Activated T-helper 1 cell treated with anti-CD3 and anti-CD28 coated beads, Interleukin-12 subunit alpha, Interleukin-12 subunit beta, Interleukin-2, Interleukin-4 antibody, amounts not matched to agents 30 ng/mL and 10 ng/mL and 1 ng/mL, durations not matched to agents 14 hours and 24 hours and 36 hours (primary cell): ENCODE results near the gene OR2F2. TPM values are rescaled to one million over a fixed set of nuclear protein-coding genes. Genes with fewer than 3 reads are reported as not detected.

Experiments used
- DNase-seq: peaks from one replicate; pipeline ENCODE4 v3.0.0; 2021; ENCODE audit warnings: low spot score
- H3K27ac Mint-ChIP-seq: one replicate; pipeline ENCODE4 v1.8.0; 2021; ENCODE audit warnings: mild to moderate bottlenecking, mixed read lengths
- H3K27me3 Mint-ChIP-seq: one replicate; pipeline ENCODE4 v1.8.0; 2022; ENCODE audit warnings: mild to moderate bottlenecking, moderate library complexity, mixed read lengths; ENCODE audit not compliant: insufficient read depth
- H3K36me3 Mint-ChIP-seq: one replicate; pipeline ENCODE4 v1.8.0; 2021; ENCODE audit warnings: low read depth, mixed read lengths
- H3K4me1 Mint-ChIP-seq: one replicate; pipeline ENCODE4 v1.8.0; 2021; ENCODE audit warnings: low read depth, mixed read lengths
- H3K4me3 Mint-ChIP-seq: one replicate; pipeline ENCODE4 v1.8.0; 2021; ENCODE audit warnings: mild to moderate bottlenecking, moderate library complexity, mixed read lengths
- H3K9me3 Mint-ChIP-seq: one replicate; pipeline ENCODE4 v1.8.0; 2021; ENCODE audit warnings: mixed read lengths
- intact Hi-C: fragments of 100-400 bp; cut with micrococcal nuclease; formaldehyde crosslinking; loops from one replicate; pipeline ENCODE4 v1.15.1; 2024
- total RNA-seq: library from RNA; stranded (reverse); gene quantifications from 2 replicates; pipeline ENCODE4 v1.2.3, GENCODE V29; 2022

Gene OR2F2
- total RNA-seq, 1 donor from 2014 or later: not detected

DNA sequence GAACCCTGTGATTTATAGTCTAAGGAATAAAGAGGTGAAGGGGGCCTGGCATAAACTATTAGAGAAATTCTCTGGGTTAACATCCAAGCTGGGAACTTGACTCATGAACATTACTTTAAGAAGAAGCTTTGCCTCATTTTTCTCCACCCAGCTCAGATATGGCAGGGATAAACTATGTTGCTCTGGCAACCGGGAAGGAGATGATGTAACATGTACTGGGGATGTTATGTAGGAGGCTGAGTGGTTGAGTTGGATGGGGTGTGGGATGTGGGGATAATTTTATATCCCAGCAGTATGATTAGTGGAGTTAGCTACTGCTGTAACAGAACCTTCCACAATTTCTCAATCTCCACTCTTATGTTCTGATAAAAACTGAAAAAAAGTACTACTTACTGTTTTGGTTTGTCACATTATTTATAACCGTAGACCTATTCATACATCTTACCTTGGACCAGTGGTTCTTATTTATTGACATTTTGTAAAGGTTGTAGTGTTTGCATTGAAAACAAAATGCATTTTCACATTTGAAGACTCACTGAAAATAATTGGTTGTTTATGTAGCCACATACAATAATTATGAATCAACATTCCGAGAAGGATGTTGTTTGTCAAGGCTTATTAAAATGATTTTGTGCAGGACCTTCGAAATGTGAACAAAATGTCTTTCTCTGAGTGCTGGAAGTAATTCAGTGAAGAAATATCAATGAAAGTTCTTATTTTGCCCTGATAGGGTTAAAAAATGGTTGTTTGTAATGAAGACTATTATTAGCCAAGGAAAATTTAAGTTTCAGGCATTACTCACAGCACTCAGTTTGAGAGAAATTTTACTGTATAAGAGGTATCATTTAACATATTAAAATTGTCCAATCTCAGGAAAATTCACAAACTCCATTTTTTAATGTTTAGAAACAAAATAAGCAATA, 1.3 kb downstream of the OR2F2 start:
- Mint-ChIP-seq H3K4me1 (peaks cover 9% of the 10 kb centered on the region), H3K4me3 (no peak overlapping the region), H3K36me3 (no peaks in the 10 kb centered on the region), H3K9me3 (peaks cover 4% of the 10 kb centered on the region), H3K27ac (no peak overlapping the region), H3K27me3 (peaks cover 4% of the 10 kb centered on the region)
- DNase-seq: no peak
- intact Hi-C loops: no loop called here

DNA sequence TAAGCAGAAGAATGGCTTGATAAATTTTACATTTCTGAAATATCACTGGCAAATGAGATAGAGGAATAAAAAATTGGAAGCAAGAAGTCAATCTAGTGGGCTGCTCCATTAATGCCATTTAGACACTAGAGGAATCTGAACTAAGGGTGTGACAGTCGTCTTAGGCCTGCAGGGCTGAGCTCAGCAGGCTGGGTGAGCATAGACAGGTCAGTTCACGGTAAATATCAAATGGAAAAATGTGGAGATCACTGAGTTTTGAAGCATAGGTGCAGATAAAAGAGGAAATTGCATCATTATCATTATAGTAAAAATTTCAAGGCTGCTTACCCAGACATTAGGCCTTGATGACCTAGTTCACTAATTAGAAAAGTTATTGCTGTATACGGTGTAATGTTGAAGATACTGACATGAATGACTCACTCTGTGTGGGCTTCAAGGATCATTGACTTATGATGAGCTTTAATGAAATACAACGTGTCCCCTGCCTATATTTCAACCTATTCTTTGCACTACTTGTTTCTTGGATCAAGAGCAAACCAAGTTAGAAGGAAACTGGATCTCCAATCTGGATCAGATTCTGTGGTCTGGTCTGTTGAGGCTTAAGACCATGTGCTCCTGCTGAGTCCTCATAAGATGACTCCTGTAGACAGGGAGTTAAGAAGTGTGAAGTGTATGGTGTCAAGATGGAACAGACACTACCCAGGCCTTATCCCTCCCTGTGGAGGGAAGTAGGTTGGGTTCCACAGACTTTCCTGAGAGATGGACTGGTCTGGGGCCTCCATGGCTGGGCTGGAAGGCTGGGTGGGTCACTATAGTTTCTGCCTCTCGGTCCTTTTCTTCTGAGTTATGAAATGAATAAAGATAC, 3.6 kb downstream of the OR2F2 start:
- Mint-ChIP-seq H3K4me1 (no peaks in the 10 kb centered on the region), H3K4me3 (no peak overlapping the region), H3K9me3 (peaks cover 4% of the 10 kb centered on the region), H3K27me3 (peaks cover 4% of the 10 kb centered on the region), H3K27ac (no peak overlapping the region), H3K36me3 (no peaks in the 10 kb centered on the region)
- DNase-seq: no peak
- intact Hi-C loops: no loop called here

DNA sequence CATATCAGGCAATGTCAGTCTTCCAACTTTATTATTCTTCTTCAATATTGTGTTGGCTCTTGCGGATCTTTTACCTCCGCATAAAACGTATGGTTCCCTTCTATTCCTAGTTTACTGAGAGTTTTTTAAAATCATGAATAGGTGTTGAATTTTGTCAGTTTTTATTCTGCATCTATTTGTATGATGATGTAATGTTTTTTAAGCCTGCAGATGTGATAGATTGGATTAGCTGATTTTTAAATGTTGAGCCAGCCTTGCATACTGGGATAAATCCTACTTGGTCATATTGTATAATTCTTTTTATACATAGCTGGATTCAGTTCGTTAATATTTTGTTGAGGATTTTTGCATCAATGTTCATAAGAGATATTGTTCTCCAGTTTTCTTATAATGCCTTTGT, 10.4 kb downstream of the OR2F2 start:
- Mint-ChIP-seq H3K4me1 (no peaks in the 10 kb centered on the region), H3K27ac (no peak overlapping the region), H3K4me3 (no peak overlapping the region), H3K27me3 (peaks cover 29% of the 10 kb centered on the region), H3K36me3 (no peaks in the 10 kb centered on the region), H3K9me3 (no peaks in the 10 kb centered on the region)
- no peak for DNase-seq
- intact Hi-C loops: no loop called here

DNA sequence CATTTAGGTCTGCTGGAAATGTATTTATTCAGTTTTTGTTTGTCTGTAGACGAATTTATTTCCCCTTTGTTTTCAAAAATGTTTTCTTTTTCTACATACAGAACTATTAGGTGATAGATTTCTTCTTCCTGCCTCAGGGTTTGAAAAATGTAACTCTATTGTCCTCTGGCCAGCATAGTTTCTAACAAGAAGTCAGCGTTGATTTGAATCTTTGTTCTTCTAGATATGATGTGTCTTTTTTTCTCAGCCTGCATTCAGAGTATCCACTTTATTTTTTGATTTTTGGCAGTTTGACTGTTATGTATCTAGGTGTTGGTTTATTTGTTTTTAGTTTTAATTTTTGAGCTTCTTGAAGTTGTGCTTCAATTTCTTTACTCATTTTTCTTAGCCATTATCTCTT, 12.1 kb downstream of the OR2F2 start:
- intact Hi-C loops: no loop called here
- H3K36me3 Mint-ChIP-seq: no peaks in the 10 kb centered on the region
- DNase-seq: no peak
- no peak overlapping the region for H3K27ac Mint-ChIP-seq
- H3K27me3 Mint-ChIP-seq: peaks cover 29% of the 10 kb centered on the region
- no peaks in the 10 kb centered on the region for H3K9me3 Mint-ChIP-seq
- no peaks in the 10 kb centered on the region for H3K4me1 Mint-ChIP-seq
- no peak overlapping the region for H3K4me3 Mint-ChIP-seq

DNA sequence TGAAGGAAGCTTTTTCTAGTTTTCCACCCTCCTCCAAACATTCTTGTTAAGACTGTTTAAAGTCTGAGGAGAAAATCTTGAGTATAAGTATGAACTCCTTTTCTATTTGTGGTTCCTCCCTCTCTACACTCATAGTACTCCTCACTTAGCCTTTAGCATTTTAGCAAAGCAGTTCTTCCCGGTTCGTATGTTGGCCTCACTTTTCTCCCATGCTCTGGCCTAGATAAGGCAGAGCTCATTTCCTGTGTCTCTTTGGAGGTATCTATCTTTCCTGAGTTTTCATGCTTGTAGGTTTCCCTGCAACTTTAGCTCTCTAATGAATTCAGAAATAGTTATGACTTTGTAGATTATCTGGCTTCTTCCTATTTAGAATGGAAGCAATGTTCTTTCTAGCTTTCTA, 13.7 kb downstream of the OR2F2 start:
- DNase-seq: no peak
- no peak overlapping the region for H3K4me3 Mint-ChIP-seq
- no peak overlapping the region for H3K27ac Mint-ChIP-seq
- no peaks in the 10 kb centered on the region for H3K36me3 Mint-ChIP-seq
- H3K27me3 Mint-ChIP-seq: peaks cover 31% of the 10 kb centered on the region
- intact Hi-C loops: no loop called here
- H3K4me1 Mint-ChIP-seq: no peaks in the 10 kb centered on the region
- H3K9me3 Mint-ChIP-seq: no peaks in the 10 kb centered on the region

DNA sequence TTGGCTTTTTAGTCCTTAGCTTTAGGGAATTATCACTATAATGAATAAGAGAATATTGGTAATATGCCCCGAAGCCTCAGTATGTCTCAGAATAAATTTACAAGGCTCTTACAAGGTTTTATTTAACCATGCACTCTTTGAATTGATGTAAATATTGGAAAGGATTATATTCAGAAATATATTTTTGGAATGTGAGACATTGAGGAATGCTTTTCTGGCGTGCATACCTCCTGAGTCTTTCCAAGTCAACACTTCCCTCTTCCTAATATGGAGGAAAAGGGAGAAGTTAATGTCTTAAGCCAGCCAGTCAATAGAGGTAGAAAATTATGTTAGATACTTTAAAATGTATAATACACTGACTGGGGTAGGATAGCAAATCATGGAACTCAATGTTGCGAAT, 18.4 kb downstream of the OR2F2 start:
- no peak for DNase-seq
- intact Hi-C loops: no loop called here
- H3K4me1 Mint-ChIP-seq: no peaks in the 10 kb centered on the region
- H3K27me3 Mint-ChIP-seq: peaks cover 8% of the 10 kb centered on the region
- H3K9me3 Mint-ChIP-seq: no peaks in the 10 kb centered on the region
- no peaks in the 10 kb centered on the region for H3K36me3 Mint-ChIP-seq
- H3K27ac Mint-ChIP-seq: no peak overlapping the region
- H3K4me3 Mint-ChIP-seq: no peak overlapping the region

- no peaks in the 10 kb centered on the region for H3K9me3 Mint-ChIP-seq
- H3K27me3 Mint-ChIP-seq: peaks cover 7% of the 10 kb centered on the region
- H3K36me3 Mint-ChIP-seq: no peaks in the 10 kb centered on the region
- H3K27ac Mint-ChIP-seq: no peak overlapping the region
- no peak for DNase-seq
- H3K4me3 Mint-ChIP-seq: no peak overlapping the region
- no peaks in the 10 kb centered on the region for H3K4me1 Mint-ChIP-seq
- intact Hi-C loops: no loop called here
These were observed 19.1 kb downstream of the OR2F2 start for GRCh38 chr7:143954135-143954534.

GRCh38 chr7:143954544-143954943, 19.5 kb downstream of the OR2F2 start, which contains the start of gene OR2F1:
Gene OR2F1, plus strand, starts transcription at chr7:143954844. Its CDS starts 5,127 bp downstream, at chr7:143959971.
- H3K27me3 Mint-ChIP-seq: peaks cover 7% of the 10 kb centered on the region
- H3K4me3 Mint-ChIP-seq: no peak within 1 kb of the TSS
- intact Hi-C loops: no loop called here
- no peak within 1 kb of the TSS for H3K27ac Mint-ChIP-seq
- H3K9me3 Mint-ChIP-seq: no peaks in the 10 kb centered on the region
- H3K4me1 Mint-ChIP-seq: no peaks in the 10 kb centered on the region
- no peak for DNase-seq
- H3K36me3 Mint-ChIP-seq: no peaks in the 10 kb centered on the region

- H3K36me3 Mint-ChIP-seq: no peaks in the 10 kb centered on the region
- H3K9me3 Mint-ChIP-seq: no peaks in the 10 kb centered on the region
- no peak overlapping the region for H3K27ac Mint-ChIP-seq
- peaks cover 4% of the 10 kb centered on the region for H3K27me3 Mint-ChIP-seq
- intact Hi-C loops: no loop called here
- H3K4me1 Mint-ChIP-seq: no peaks in the 10 kb centered on the region
- no peak overlapping the region for H3K4me3 Mint-ChIP-seq
- DNase-seq: no peak
These were observed 23.7 kb downstream of the OR2F2 start for GRCh38 chr7:143958781-143959180.

DNA sequence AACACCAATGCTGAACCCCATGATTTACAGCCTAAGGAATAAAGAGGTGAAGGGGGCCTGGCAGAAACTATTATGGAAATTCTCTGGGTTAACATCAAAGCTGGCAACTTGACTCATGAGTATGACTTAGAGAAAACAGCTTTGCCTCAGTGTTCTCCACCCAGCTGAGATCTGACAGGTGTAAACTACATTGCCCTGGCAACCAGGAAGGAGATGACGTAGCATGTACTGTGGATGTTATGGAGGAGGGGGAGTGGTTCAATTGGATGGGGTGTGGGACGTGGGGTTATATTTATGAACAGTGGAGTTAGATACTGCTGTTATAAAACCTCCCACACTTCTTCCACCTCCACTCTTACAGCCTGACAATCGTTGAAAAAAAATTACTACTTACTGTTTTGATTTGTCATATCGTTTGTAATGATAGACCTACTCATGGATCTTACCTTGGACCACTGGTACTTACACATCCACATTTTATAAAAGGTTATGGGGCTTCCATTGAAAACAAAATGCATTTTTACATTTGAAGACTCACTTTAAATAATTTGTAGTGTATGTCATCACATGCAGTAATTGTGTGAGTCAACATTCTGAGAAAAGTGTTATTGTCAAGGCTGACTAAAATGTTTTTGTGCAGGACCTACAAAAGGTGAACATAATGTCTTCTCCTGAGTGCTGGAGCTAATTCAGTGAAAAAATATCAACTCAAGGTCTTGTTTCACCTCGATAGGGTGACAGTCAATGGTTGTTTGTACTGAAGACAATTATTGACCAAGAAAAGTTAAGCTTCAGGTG, 26.0 kb downstream of the OR2F2 start:
- H3K27ac Mint-ChIP-seq: no peak overlapping the region
- intact Hi-C loops: no loop called here
- DNase-seq: no peak
- peaks cover 6% of the 10 kb centered on the region for H3K27me3 Mint-ChIP-seq
- H3K4me3 Mint-ChIP-seq: no peak overlapping the region
- H3K36me3 Mint-ChIP-seq: no peaks in the 10 kb centered on the region
- H3K9me3 Mint-ChIP-seq: no peaks in the 10 kb centered on the region
- H3K4me1 Mint-ChIP-seq: no peaks in the 10 kb centered on the region

- H3K27me3 Mint-ChIP-seq: peaks cover 2% of the 10 kb centered on the region
- H3K9me3 Mint-ChIP-seq: no peaks in the 10 kb centered on the region
- H3K27ac Mint-ChIP-seq: no peak overlapping the region
- H3K4me1 Mint-ChIP-seq: no peaks in the 10 kb centered on the region
- no peaks in the 10 kb centered on the region for H3K36me3 Mint-ChIP-seq
- no peak for DNase-seq
- intact Hi-C loops: no loop called here
- no peak overlapping the region for H3K4me3 Mint-ChIP-seq
These were observed 30.2 kb downstream of the OR2F2 start for GRCh38 chr7:143965280-143965679.

GRCh38 chr7:143967398-143967797, 32.4 kb downstream of the OR2F2 start:
- Mint-ChIP-seq H3K4me1 (no peaks in the 10 kb centered on the region), H3K9me3 (no peaks in the 10 kb centered on the region), H3K36me3 (no peaks in the 10 kb centered on the region), H3K4me3 (no peak overlapping the region), H3K27me3 (peaks cover 2% of the 10 kb centered on the region), H3K27ac (no peak overlapping the region)
- no peak for DNase-seq
- intact Hi-C loops: no loop called here
